C1 segment of cervical spinal cord (tissue), 14 donors: Measurements from ENCODE around the gene NUP98.

Source experiments
- DNase-seq, 14 donors: peaks; one replicate each; lab custom pipeline; 2025; lab: John Stamatoyannopoulos, UW

NUP98 gene

DNA sequence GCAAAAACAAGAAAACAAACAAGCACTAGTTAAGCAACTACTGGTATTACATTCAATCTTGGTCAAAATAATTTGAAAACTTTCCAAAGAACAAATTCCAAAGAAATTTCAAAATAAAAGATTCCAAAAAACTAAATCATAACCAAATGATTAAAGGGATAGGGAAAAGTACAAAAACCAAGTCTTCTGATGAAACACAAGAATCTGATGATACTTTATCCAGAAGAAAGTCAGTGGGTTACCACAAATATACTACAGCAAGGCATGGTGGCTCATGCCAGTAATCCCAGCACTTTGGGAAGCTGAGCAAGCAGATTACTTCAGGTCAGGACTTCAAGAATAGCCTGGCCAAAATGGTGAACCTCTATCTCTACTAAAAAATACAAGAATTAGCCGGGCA, 59.1 kb downstream of the NUP98 start:
- DNase-seq: no peak

DNA sequence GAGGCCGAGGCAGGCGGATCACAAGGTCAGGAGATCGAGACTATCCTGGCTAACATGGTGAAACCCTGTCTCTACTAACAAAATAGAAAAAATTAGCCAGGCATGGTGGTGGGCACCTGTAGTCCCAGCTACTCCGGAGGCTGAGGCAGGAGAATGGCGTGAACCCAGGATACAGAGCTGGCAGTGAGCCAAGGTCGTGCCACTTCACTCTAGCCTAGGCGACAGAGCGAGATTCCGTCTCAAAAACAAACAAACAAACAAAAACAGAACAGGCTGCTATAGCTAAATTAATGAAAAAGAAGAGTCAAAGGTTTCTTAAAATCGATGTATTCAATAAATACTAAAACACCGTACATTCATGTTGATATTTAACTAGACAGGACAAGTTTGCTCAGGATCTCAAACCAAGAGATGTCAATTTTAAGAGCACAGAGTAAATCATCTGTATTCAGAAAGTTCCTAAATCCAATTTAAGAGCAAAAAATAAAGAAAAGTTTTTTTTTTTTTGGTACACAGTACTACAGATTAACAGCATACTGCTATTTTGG, 59.9 kb downstream of the NUP98 start:
- DNase-seq: no peak

DNA sequence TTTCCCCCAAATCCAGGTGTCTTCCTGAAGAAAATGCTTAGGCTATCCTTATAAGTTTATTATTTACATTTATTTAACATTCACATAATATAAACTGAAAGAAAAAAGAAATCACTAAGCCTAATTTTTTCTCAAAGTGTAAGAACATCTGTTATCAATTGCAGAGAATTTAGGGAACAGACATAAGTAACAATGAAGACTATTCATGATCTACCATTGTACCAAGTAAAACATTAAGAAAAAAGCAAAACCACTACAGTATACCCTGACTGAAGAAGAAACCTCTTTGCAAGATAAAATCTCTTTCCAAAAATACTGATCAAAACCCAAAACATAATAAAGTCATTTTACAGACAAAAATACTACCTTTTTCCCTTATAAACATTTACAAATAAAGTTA, 60.5 kb downstream of the NUP98 start:
- DNase-seq: no peak

DNA sequence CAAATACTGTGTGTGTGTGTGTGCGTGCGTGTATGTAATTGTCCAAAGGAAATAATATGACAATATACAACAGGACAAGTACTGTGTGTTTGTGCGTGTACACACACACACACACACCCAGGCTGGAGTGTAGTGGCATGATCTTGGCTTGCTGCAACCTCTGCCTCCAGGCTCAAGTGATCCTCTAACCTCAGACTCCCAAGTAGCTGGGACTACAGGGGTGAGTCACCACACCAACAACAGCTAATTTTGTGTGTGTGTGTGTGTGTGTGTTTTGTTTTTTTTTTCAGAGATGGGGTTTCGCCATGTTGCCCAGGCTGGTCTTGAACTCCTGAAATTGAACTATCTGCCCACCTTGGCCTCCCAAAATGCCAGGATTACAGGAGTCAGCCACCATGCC, 61.5 kb downstream of the NUP98 start:
- no peak for DNase-seq

DNA sequence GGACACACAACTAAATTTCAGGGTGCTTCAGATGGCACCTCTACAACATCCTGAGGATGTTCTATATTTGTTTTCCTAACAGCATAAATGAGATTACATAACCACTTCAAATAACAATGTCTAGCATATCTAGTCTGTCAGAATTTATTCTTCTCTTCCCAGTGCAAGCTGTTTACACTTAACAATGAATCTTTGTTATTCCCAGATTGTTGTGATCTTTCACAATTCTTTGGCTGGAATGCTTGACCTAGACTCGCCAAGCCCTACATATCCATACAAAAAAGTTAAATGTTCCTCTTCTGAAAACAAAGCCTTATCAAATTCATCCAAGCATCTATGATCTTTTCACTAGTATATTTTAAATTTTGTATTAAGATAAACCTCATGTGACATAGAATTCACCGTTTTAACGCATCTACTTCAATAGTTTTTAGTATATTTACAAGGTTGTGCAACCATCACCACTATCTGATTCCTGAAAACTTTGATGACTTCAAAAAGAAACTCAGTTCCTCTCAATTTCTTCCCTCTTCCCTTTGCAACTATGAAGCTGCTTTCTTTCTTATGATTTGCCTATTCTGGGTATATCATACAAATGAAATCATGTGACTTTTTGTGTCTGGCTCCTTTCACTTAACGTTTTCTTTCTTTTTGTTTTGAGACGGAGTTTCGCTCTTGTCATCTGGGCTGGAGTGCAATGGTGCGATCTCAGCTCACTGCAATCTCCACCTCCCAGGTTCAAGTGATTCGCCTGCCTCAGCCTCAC, 64.5 kb downstream of the NUP98 start:
- DNase-seq: peak in 1 of 14 donors; percentile 2

DNA sequence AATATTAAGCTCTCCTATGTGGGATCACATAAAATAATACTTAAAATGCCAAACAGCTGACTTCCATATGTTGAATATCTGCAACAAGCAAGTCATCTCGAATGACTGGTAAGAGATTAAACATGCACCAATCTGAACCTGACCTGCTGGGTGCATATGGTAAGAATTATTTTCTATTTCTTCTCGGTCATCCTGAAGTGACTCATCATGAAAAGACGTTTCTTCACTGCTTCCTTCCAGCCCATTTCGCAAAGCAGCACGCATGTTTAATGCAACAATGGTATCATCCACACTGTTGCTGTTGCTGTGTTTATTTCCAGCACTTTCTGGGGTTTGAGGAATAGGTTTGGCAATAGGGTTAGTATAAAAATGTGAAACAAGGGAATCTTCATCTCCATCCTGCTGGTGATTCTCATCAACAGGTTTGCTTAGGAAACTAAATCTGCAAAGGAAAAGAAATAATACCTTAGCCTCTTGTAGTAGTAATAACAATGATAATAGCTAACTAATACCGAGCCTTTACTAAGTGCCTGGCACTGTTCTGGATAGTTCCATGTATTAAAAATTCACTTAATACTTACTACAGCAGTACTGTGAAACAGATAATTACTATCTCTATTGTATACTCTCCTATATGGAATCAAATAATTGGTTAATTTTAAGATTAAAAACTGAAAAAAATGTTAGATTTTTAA, 74.2 kb downstream of the NUP98 start:
- no peak for DNase-seq

GRCh38 chr11:3722100-3722499, 75.3 kb downstream of the NUP98 start:
- DNase-seq: no peak

DNA sequence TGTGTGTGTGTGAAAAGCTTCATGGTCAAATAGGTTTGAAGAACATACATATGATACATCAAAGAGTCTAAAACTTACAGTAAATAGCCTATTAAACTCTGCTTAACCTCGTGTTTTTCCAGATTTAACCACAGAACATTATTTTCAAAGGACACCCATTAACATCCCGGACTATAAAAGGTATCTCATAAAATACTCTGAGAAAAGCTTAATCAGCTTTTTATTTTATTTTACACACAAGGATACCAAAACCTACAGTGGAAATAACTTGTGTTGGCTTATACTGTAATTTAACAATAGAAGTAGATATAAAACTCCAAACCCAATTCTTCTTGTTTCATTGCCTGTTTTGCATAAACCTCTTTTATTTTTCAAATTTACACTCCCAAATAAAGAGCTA, 76.4 kb downstream of the NUP98 start:
- no peak for DNase-seq

GRCh38 chr11:3712274-3712673, 85.1 kb downstream of the NUP98 start:
- no peak for DNase-seq

- DNase-seq: no peak
Observed at GRCh38 chr11:3710485-3711259, 86.7 kb downstream of the NUP98 start.

GRCh38 chr11:3709977-3710376, 87.4 kb downstream of the NUP98 start:
- DNase-seq: no peak

GRCh38 chr11:3707176-3707575, 90.2 kb downstream of the NUP98 start:
- DNase-seq: no peak

DNA sequence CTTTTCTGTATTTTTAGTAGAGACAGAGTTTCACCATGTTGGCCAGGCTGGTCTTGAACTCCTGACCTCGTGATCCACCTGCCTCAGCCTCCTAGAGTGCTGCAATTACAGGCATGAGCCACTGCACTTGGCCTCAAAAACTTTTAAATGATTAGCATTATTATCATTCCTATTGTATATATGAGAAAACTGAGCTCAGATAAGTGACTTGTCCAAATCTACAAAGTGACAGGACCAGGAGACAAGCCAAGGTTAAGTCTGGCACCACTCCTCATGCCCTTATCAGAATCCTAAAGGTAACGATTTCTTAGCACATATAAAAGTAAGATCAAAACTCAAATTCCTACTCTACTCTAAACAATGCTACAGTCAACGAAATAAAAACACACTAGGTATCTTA, 94.0 kb downstream of the NUP98 start:
- DNase-seq: no peak

GRCh38 chr11:3700910-3701309, 96.4 kb downstream of the NUP98 start:
- DNase-seq: no peak

GRCh38 chr11:3700410-3700809, 96.9 kb downstream of the NUP98 start:
- no peak for DNase-seq

DNA sequence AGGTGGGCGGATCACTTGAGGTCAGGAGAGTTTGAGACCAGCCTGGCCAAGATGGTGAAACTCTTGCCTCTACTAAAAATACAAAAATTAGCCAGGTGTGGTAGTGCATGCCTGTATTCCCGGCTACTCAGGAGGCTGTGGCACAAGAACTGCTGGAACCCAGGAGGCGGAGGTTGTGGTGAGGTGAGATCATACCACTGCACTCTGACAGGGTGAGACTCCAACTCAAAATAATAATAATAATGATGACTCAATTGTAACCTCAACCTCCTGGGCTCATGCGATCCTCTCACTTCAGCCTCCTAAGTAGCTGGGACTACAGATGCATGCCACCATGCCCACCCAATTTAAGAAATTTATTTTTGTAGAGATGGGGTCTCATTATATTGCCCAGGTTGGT, 110.6 kb downstream of the NUP98 start:
- DNase-seq: no peak

DNA sequence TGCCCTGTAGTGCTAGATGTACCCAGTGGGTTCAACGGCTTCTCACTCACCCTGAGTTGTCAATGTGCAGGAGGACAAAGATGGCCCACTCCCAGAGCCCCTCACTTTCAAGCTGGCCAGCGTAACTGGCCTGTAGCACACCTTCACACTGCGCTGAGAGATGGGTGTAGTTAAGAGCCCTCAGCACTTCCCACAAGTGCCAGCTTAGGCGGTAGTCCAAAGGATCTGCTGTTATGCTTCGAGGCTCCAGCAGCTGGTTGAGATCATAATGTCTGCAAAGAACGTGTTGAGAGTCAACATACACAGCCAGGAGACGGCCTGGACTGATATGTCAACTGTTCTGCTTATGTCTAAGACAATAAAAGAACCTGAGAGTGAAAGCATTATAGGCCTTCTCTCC, 111.4 kb downstream of the NUP98 start:
- no peak for DNase-seq

DNA sequence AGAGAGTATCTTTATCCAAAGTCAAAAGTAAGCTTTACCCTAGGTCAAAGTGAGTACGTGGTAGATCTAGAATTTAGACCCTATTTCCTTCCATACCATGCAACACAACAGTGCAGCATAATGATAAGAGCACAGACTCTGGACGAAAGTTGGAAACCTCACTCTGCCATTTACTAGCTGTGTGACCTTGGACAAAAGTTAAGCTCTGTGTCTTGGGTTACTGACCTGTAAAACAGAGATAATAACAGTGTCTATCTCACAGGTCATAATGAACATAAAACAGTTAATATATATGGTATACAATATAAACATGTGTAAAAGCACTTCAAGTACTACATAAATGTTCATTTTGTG, 112.6 kb downstream of the NUP98 start:
- no peak for DNase-seq

DNA sequence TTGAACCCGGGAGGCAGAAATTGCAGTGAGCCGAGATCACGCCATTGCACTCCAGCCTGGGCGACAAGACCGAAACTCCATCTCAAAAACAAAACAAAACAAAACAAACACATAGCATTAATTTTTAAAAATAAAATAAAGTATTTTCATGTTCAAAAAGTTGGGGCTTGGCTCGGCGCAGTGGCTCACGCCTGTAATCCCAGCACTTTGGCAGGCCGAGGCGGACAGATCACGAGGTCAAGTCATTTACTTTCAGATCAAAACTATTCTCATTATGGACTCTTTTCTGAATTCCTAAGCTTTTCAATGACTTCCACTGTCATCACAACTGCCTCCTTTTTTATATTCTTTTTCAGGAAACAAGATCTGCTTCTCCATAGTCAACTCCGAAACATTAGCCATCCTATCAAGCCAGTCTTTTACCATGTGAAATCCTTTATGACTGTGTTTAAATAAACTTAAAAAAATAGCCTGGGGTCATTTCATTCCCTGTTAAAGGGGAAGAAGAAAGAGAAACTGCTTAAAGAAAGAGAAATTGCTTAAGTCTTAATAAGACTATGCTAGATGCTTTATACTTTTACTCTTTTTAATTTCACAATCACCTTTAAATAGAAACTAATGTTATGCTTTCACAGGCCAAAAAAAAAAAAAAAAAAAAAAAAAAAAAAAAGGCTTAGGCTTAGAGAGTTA, 113.1 kb downstream of the NUP98 start:
- no peak for DNase-seq

- DNase-seq: no peak
Observed at GRCh38 chr11:3683039-3683438, 114.3 kb downstream of the NUP98 start.

DNA sequence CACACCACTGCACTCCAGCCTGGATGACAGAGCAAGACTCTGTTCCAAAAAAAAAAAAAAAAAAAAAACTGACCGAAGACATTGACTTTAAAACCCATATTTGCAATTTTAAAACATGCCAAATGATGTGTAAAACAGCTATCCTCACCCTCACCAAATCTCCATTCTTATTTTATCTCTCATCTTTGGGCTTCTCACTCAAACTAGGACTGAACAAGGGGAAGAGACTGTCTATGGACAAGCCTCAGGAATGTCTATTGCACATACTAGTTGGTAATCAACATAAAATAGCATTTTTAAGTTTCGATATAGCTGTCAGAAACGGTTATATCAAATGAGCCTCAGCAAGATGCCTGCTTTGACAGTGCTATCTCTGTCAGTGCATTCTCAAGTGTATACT, 118.3 kb downstream of the NUP98 start:
- DNase-seq: no peak

GRCh38 chr11:3675971-3676370, 121.4 kb downstream of the NUP98 start:
- DNase-seq: no peak
